CD1c-positive myeloid dendritic cell (primary cell): ENCODE results near the gene SHISAL2A.

Experiments
- DNase-seq: peaks from one replicate; pipeline ENCODE4 v3.0.0-alpha.2; 2016; ENCODE audit errors: extremely low spot score

The SHISAL2A gene

DNA sequence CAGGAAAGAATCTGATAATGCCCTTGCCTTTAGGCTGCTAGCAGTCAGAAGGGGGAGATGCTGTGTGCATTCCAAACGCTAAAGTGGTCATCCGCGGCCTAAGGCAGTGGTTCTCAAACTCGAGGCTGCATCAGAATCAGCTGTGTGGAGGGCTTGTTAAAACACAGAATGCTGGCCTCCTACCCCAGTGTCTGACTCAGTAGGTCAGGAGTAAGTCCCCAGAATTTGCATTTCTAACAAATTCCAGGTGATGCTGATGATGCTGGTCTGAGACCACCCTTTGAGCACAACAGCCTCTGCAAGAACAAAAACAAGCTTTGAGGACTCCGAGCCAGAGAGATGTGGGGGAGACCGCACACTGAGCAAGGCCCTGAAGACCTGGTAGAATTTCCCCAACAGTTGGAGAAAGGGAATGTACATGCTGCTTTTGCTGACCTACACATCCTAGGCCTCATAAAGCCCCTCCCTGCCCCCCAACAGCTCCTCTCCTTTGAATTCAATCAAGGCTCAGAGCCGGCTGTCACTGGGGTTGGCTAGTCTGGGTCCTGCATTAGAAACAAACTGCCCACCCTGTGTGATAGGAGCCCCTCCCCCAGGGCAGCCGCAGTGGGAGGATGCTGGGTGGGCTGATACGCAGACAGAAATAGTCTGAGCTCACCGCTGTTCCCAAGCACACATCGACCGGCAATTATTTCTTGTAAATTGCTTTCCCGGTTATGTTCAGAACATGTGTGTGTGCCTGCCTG, 27.1 kb downstream of the SHISAL2A start:
- DNase-seq, result no peak

DNA sequence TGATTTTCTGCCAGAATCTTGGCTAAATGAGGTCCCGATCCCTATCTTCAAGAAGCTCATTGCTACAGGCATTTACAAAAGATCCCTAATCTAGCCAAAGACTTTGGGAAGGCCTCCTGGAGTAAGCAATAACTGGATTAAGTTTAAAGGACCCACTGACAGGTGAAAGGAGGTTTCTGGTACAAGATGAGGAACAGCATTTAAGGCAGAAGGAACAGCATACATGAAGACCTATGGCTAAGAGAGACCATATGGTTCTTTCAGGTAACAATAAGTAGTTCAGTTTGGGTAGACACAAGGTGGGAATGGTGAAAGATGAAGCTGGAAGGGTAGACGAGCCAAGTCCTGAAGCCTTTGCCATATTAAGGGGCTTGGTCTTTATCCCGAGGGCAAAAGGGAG, 27.8 kb downstream of the SHISAL2A start:
- DNase-seq, result no peak

DNA sequence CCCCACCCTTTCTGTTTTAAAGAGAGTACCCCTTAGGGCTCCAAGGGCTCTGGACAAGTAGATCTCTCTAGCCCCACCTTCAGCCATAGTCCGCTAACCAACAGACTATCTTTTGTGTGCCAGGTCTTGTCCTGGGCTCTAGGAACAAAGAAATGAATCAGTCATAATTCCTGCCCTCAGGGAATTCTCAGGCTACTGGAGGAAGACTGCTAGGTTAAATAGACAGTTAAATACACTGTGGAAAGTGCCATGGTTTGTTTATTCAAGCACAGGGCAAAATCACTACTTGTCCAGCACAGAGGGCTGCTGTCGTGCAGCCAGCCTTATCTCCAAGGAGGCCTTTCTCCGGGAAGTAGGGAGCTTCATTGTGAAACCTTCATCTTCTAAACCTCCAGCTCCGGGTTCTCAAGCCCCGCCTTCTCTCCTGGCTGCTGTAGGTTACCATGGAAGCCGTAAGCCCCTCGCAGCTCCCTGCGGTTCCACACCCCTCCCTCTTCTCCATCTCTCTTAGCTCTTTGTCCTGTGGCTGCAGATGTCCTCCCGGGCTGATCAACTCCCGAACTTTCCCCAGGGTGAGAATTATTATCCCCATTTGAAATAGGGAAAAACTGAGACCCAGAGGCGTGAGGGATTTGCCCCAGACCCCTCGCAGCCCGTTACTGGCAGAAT, 29.8 kb downstream of the SHISAL2A start:
- no peak for DNase-seq

DNA sequence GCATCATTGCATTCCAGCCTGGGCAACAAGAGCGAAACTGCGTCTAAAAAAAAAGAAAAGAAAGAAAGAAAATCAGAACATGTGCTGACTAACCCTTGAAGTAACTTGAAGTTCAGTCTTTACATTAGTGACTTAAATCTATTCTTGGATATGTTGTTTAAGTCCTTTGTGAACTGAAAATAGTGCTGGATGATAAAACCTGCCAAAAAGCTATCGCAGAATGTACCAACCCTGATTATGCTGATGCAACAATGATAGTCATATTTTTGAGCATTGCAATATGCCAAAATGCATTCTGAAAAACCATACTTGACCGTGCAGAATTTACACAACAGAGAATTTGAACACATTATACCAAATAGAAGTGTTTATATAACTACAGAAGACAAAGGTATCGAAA, 30.7 kb downstream of the SHISAL2A start:
- DNase-seq, result no peak

DNA sequence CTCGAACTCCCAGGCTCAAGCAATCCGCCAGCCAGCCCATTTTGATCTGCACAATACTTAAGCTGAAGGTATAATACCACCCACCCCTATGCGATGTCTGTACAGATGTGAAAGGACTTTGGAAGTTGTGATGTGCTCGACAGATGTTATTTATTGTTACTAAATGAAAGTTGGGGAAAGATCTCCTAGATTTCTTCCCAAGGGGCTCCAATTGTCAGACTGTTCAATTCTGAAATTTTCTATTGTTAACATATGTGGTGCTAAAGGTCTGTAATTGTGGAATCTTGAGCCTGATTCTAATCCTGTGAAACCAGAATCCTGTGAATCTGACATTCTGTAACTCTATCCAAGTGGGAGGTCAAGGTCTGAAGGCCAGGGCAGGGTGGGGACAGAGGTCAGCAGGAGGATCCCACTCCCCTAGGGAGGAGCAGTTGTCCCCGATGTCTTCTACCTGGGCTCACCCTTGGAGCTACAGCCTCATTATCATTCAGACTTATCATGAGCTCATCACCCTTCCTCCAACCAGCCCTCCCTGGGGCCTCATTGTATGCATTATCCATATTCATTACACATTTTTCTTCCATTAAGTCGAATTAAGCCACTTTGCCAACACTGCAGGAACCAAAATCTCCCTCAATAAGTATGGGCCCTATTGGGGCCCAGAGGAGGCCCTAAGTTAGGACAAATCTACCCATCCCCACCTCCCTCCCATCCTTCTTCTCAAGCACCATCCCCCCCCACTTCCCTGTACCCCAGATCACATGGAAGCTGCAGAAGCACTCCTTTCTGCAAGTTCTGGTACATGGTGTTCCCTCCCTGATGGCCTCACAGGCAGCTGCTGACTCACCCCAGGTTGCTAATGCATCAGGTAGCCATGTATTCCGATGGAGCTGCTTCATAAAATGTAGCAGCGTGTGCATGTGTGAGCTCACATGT, 32.3 kb downstream of the SHISAL2A start:
- no peak for DNase-seq

DNA sequence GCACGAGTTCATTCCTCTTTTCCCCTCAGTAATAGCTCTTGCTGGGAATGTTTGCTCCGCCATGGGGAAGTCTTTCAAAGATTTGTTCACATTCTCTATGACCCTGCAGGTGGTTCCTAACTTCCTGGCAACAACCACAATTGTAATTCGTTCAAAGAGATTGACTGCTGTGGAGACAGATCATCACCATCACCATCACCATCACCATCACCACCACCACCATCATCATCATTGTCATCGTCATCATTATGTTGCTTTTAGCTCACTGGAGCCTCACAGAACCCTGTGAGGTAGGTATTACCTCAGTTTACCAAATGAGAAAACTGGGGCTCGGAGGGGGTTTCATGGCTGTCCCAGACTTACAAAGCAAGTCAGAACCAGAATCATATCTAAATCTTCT, 34.3 kb downstream of the SHISAL2A start:
- DNase-seq, result no peak

DNA sequence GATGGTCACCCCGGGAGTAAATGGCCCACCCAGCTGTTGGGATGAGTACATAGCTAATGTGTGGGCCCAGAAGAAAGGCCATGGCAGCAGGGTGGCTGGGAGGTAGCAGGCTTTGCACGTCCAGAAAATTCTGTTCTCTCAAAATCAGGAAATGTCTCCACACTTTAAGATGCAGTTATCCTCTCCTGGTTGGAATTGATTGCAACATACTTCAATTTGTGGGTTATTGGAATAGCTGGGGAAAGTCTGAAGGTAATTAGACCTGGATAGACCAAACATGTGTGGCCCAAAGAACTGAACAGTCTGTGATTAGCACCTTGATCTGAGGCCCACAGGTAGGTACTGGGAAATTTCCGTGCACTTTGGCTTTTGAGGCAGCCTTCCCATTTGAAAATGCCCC, 35.0 kb downstream of the SHISAL2A start:
- no peak for DNase-seq

DNA sequence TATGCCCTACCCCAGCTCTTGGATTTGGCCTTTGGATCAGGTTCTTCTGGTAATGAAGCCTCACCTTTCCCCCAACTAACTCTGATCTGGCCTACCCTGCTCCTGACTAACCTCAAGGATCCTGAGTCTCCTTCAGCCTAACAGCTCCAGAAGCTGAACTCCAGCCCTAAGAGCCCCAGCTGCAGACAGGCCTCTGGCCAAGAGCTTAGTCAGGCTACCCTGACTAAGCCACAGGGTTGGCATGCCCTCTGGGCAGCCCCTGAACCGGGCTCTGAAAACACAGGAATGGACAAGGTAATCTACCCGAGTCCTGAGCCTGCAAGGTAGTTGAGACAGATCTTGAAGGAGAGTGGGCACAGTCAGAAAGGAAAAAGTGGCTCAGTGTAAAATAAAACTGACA, 35.7 kb downstream of the SHISAL2A start:
- no peak for DNase-seq

DNA sequence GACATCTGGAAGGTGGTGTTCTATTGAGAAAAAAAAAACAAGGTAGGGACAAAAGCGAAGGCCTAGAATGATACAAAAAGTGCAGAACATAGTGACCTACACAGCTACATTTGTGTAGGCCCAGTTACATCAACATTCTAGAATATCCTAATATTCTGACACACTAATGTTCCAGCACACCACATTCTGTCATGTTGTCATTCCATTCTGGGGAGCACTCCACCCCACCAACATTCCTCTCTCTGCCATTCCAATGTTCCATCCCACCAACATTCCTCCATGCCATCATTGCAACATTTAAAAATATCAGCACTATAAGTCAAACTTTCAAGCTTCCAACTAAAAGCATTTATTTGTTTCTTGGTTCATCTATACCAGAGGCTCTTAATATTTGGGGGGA, 36.7 kb downstream of the SHISAL2A start:
- DNase-seq, result no peak

DNA sequence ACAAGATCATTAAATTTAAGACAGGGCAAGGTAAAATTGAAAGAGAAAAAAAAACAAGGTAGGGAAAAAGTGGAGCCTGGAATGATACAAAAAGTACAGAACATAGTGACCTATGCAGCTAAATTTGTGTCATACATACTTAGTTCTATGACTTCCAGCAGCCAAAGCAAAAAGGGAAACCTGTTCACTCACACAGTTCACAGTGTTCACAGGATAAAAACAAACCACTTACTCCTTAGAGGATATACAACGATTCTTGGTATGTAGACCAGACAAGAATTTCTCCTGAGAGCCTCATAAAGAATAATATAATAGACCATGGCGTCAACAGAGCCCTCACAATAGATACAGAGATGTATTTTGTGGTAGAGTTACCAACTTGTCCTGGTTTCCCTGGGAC, 37.6 kb downstream of the SHISAL2A start:
- DNase-seq, result no peak

DNA sequence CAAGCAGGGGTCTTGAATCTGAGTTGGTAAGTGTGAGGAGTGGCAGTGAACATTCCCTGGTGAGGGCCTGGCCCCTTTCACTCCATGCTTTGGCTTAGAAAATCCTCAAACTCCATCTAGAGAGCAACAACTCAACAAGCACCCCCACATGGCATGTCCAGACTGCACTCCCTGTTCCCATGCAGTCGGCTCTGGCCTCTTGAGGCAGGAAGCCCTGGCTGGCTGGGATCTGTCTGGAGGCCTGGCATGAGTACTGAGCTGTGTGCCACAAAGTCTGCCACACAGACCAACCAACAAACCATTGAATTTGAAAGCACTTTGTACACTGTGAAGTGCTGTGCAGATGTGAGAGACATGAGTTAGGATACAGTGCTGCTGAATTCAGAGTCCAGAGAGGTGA, 40.0 kb downstream of the SHISAL2A start:
- no peak for DNase-seq

DNA sequence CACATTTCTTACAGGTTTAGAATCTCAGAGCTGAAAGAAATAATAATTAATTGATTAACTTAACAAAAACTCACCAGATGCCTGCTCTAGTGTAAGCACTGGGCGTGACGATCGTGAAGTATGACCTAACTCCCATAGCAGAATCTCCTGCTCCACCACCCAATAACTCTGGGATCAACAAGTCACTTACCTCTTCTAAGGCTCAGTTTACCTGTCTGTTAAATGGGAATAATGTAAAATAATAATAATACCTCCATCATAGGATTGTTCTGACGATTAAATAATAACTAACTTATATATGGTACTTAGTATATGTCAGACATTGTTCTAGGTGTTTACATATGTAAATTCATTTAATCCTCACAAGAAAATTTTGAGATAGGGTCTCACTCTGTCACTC, 40.5 kb downstream of the SHISAL2A start:
- DNase-seq, result no peak

DNA sequence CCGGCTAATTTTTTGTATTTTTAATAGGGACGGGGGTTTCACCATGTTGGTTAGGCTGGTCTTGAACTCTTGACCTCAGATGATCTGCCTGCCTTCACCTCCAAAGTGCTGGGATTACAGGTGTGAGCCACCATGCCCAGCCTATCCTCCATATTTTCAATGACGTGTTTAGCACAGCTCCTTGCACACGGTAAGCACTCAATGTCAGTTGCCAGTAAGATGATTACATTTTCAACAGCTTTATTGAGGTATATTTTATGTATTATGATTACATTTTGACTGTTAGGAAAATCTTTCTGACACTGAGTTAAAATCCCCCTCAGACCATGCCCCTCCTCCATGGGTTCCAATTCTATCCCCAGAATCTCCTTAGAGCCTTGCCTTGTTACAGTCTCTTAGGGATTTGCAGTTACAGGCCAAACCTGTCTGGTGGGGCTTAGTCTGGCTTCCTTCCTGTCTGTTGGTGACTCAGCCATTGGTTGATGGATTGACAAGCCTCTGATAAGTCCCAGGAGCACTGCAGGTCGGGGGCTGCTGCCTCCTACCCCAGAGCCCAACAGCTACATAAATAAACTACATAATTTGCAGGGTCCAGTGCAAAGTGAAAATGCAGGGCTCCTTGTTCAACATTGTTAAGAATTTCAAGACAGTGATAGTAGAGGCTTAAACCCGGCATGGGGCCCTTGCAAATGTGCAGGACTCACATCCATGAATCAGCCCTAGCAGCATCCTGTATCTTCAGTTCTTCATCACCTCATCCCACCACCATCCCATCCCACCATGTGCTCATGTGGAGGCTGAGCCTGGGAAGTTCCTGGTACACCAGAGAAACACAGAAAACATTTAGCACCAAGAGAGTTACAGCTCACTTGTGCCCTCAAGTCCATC, 41.8 kb downstream of the SHISAL2A start:
- DNase-seq, result no peak

DNA sequence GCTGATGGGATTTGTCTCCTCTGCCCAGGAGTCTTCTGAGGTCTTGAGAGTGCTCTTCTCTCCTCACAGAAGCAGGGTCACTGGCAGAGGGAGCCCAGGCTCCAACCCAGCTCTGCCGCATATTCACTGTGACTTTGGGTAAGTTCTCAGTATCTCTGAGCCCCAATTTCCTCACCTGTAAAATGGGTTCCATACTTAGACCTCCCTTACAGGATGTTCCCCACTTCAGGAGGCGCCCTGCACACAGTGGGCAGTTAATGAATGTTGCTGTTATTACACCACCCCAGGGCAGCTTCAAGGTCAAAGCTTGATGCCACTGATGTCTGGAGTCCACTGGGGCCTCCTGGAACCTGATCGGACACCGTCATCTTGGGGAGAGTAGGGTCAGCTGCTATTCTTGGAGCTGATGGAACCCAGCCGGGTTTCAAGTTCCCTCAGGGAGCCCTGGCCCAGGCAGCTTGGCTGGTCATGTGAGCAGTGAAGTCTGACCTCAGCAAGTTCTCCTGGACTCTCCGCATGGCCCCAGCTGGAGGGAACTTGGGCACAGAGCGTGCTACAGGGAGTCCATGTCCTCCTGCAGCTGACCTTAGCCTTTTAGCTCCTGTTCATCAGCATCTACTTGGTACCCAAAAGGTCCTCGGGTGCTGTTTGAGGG, 43.4 kb downstream of the SHISAL2A start:
- DNase-seq, result peak; percentile 10

DNA sequence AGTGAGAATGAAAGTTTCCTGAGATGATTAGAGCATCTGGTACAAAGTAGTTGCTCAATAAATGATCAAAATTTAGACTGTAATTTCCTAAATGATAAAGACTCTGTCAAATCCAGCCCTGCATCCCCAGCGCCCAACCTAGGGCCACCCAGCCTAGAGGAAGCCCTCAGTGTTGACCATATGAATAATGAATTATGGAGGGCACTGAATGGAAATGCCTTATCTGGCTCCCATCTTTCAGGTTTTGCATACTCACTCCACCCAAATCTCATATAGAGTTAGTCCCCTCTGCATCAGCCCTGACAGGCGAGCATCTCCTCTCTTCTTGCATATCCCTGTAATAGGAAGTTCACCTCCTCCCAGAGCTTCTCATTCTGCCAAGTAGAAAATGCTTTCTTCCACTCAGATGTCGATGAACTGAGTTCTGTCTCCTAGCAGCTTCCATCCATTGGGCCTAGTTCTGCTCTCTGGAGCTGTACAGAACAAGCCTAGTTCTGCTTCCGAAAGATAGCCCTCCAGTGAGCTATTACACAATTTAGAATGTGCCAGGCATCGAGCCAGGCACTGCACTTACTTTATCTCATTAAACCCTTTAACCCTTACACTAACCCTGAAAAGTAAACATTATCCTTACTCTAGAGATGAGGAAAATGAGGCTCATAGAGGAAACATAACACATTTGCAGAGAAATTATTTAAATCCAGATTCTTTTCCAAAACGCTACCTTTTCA, 44.3 kb downstream of the SHISAL2A start:
- no peak for DNase-seq

DNA sequence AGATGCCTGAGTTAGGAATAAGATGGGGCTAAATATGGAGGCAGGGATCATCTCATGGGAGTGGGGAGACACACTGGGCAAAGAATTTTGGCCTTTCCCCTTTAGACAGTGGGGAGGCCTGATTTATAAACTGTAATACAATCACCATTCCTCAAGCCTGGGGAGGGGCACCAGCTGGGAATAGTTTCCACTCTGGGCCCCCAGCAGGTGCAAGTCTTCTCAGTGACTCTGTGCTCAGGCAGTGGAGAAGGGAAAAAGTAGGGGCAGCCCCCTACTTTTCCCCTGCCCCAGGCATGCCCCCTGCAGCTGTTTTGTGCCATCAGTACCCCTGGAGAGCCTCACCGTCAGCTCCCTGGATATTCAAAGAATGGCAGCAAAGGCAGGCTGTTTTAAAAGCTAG, 46.1 kb downstream of the SHISAL2A start:
- DNase-seq, result no peak

DNA sequence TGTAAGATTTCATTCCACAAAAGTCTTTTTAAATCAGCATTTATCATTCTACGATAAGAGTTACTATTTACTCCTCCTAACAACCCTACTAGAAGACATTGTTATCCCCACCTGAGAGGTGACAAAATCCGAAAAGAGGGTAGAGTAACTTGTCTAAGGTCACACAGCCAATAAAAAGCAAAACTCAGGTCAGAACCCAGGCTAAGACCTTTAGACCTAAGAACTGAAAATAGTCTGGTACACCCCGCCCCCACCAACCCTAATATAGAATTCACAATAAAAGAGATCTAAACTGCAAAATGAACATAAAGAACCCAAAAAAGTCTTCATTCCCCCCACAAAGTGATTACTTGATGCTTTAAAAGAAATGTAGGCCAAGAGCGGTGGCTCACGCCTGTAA, 46.5 kb downstream of the SHISAL2A start:
- no peak for DNase-seq

DNA sequence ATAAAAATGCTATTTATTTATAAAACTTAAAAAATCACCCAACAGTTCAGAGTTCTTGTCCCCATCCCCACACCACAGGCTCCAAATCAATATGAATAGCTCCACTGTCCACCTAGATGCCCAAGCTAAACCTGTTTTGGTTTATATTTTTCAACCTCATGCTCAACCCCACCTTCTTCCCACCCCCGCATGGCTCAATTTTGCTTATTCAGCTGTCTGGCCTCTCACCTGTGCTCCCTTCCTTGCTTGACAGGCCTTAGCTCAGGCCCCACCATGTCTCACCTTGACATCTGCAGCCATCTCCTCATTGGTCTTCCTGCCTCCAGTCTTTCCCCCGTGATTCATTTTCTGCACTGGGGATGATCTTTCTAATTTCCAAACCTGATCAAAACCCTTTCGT, 47.4 kb downstream of the SHISAL2A start:
- no peak for DNase-seq

DNA sequence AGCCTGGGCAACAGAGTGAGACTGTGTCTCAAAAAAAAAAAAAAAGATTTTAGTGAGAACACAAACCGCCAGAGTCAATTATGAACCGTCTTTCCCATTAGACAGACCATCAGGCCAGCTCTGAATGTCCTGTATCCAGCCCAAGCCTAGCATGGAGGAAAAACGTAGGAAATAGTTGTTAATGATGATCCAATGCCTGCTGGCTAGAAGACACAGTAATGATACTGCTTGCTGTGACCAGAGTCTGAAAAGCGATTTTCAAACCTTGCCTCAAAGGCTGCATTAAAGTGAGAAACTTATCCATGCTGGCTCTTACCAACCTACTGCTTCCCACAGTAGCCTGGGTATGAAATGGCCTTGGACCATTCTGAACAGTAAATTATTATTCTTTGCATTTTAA, 48.2 kb downstream of the SHISAL2A start:
- DNase-seq, result no peak

DNA sequence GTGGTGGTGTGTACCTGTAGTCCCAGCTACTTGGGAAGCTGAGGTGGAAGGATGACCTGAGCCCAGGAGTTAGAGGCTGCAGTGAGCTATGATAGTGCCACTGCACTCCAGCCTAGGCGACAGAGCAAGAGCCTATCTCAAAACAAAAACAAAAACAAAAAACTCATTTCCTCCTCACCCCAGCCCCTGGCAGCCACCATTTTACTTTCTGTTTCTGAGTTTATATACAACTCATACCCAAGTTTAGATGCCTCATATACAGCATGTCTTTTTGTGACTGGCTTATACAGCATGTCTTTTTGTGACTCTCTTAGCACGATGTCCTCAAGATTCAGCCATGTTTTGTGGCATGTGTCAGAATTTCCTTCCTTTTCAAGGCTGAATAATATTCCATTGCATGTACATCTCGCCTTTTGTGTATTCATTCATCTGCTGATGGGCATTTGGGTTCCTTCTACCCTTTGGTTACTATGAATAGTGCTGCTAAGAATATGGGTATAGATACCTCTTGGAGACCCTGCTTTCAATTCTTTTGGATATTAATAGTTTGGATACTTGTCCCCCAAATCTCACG, 50.5 kb downstream of the SHISAL2A start:
- no peak for DNase-seq
